ENCODE measurements around the gene CREBBP.
A peak's percentile ranks its signal among the peaks of the same experiment; 100 is the strongest.

DNA sequence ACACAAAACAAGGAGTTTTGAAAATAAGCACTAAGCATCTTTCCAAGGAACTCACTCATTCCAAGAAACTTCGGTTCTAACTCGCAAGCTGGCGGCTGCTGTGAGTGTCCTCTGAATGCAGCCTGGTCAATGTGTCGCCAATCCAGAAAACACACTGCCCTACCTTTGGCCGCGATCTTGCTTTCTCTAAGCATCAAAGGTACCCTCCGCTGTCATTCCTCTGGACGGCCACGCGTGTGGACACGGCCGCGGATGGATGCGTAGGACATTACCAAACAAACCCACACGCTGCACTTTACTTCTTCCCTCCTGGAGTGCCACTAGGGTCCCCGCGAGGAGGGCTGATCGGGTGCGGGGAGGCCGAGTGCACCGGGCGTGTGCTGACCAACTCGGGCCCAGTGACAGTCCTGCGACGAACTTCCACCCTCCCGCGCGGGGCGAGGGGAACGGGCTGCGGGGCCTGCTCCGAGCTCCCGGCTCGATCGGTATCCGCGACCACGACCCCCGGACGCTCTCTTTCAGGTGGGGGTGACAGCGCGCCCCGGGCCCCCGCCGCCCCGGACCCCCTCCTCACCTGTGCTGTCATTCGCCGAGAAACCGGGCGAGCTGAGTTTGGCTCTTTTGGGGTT is 1.1 kb downstream of the CREBBP start:
- no peak for TF ChIP-seq POLR2A (IDR thresholded peaks at IDR 0.05; ENCODE audit: low read depth)
- TF ChIP-seq, protein P1, sequence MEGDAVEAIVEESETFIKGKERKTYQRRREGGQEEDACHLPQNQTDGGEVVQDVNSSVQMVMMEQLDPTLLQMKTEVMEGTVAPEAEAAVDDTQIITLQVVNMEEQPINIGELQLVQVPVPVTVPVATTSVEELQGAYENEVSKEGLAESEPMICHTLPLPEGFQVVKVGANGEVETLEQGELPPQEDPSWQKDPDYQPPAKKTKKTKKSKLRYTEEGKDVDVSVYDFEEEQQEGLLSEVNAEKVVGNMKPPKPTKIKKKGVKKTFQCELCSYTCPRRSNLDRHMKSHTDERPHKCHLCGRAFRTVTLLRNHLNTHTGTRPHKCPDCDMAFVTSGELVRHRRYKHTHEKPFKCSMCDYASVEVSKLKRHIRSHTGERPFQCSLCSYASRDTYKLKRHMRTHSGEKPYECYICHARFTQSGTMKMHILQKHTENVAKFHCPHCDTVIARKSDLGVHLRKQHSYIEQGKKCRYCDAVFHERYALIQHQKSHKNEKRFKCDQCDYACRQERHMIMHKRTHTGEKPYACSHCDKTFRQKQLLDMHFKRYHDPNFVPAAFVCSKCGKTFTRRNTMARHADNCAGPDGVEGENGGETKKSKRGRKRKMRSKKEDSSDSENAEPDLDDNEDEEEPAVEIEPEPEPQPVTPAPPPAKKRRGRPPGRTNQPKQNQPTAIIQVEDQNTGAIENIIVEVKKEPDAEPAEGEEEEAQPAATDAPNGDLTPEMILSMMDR (IDR thresholded peaks at IDR 0.05) = peak in 1 of 3 experiments; percentile 4
